Dedifferentiated amniotic fluid mesenchymal stem cell (primary cell): ENCODE results near the gene FGF1.
A peak's percentile ranks its signal among the peaks of the same experiment; 100 is the strongest.
"Not testable (repeated sequence)": the region's sequence is repeated elsewhere in the genome, so short reads cannot be mapped to it uniquely, and the experiment has no call there.

Source experiments
- DNase-seq: peaks from one replicate; pipeline ENCODE4 v3.0.0-alpha.2; 2016; ENCODE audit errors: extremely low spot score

The FGF1 gene

DNA sequence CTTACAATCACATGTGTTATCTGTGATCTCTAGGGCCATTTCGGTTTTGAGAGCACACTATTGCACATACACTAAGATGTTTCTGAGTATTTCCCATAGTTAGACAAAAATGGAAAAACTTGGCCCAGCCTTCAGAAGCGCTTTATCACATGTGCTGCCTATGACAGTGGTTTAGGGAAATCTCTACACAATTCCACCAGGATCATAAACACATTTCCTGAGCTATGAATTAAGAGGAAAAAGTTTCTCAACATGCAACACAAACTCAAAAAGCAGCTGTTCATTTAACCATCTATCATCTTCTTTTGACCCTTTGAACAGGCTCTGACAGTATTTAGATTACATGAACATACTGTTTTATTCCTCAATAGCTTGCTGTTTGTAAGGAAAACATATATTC is 15.1 kb downstream of the FGF1 start:
- no peak for DNase-seq

DNA sequence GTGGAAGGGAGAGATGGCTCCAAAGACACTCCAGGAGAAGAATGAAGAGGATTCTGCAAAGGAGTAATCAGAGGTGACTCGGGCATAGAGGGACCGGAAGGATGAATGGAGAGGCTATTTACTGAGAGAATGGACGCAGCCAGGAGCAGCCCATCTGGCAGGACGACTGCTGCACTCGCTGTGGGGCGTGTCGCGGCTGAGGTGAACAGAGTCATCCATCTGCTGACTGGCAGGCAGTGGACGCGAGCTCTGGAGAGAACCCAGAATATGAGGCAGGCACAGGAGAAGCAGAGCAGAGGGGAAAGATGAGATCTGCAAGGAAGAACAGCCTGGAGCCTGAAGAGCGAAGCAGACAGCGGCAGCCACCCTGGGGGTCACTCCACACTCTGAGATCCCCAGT is 16.4 kb downstream of the FGF1 start:
- no peak for DNase-seq

DNA sequence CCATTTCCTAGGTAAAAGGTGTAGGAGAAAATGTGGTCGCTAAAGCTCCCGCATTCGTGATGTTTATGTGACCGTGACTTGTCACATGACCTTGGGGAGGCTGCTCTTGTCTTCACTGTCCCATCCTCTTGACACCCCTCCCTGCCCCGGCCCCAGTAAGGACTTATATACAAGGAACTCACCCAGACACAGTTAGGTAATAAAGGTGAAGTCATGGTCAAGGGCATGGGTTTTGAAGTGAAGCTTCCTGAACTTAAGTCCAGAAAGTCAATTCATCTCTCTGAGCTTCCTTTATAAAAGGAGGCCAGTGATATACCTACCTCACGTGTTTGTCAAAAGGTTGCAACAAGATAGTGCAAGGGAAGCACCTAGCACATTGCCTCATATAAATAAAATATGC is 17.6 kb downstream of the FGF1 start:
- no peak for DNase-seq

DNA sequence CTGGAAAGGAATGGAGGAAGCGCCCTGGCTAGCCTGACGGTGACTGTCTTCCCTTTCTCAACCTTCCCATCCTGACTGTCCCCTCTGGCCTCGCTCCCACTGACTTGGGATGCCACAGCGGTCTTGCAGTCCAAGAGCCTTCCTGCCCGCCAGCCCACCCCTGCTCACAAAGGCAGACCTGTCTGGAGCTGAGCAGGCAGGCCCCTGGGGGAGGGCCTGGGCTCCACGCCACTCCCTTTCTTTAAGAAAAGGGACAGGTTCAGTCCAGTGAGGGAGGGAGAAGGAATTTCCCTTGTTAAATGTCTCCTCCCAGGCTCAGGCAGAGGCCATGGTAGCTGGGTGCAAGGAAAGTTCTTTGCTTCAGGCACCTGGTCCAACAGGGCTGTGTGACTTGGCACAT is 18.1 kb downstream of the FGF1 start:
- no peak for DNase-seq

DNA sequence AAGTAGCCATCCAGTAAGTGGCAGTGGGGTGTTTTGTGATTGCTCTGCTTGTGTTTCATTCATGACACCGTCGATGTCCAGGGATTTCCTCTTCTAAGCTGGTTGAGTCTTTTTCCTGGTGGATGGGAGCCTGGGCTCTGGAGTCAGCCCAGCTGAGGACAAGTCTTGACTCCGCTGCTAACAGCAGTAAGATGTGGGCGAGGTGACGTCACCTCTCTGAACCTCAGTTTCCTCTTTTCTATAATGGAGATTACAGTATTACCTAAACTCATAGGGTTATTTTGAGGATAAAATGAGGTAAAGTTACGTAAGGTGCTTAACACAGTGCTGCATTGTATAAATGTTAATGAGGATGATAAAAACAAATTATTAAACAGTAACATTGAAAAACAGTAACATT is 21.3 kb downstream of the FGF1 start:
- DNase-seq, result no peak

DNA sequence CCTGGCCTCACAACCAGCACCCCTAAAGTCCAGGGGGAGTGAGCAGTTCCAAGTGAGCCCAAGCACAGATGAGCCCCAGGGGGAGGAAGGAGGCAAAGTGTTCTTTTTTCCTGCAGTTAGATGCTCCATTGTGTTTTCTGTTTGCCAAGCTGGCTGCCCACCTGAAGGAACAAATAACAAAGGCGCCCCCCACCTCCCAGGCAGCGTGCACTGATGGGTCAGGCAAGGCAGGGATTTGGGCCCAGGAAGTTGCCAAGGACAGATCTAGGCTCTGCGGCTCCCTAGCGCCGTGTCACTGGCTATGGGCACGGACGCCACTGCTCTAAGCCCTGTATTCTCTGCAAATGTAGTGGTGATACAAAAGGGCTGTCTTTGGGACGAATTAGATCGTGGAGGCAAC is 21.8 kb downstream of the FGF1 start:
- no peak for DNase-seq

DNA sequence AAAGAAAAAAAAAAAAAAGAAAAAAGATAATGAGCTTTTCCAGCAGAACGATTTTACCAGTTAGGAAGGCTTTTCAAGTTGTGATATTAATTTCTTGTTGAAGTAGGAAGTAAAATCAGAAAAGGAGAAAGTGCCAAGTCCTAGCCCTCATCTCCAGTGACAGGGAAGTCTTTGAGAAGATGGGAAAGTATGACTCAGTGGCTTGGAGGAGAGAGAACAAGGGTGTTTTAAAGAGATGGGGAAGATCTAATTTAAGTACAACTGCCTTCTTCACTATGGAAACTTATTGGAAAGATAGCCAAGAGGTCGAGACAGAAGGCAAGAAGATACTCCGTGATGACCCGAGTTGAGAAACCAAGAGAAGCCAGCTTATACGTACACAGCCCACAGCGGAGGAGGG is 22.6 kb downstream of the FGF1 start:
- DNase-seq, result no peak

DNA sequence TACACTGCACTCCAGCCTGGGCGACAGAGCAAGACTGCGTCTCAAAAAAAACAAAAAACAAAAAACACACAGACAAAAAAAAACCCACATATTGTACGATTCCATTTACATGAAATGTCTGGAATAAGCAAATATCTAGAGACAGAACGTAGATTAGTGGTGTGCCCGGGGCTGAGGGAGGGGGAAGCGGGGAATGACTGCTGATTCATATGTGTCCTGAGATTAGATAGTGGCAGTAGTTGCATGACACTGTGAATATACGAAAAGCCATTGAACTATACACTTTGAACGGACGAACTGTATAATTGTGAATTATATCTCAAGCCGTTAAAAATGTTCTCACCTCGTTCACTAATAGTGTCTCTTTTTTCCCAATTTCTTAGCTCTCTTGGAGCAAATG is 23.9 kb downstream of the FGF1 start:
- DNase-seq, result no peak

DNA sequence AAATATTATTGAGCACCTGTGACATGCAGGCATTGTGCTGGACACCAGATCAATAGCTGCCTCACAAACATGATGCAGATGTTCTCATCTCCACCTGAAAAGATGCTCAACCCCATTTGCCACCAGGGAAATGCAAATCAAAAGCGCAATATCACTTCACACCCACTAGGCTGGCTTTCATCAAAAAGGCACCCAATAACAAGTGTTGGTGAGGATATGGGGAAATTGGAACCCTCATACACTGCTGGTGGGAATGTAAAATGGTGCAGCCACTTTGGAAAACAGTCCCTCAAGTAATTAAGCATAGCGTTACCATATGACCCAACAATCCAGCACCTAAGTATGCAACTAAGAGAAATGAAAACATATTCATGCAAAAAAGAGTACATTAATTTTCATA is 24.7 kb downstream of the FGF1 start:
- DNase-seq, result no peak

DNA sequence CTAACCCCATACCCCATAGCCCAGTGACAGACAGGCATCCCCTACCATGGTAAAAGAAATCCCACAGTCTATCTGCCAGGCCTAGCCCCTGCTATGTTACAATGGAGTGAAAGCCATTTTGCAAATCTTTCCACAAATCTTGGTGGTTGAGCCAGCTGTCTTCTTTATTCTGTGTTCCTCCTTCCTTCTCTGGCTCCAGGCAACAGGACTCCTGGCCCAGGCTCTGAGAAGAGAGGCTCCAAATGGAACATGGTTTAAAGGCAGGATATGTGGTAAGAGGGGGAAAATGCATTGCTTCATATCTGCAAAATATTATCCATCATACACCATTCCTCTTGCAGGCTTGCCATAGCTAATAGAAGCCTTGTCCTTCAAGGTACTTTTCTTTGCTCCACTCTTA is 25.2 kb downstream of the FGF1 start:
- DNase-seq, result no peak

DNA sequence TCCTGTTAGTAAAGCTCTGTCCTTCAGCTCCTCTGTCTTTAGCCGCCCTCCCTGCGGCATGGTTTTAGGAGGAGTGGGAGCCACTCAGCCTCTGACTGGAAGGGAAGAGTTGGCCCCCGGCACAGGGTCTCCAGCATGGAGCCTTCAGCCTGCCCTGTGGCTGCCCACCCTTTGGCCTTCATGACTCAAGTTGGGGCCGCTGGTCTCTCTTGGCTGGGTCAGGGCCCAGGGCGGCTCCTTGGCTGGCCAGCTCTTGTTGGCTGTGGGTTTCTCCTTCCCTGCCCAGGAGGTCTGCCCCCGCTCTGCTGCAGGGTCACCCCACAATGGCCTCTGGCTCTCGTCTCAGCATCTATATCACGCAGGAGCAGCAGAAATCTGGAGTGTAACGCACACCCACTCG is 25.7 kb downstream of the FGF1 start:
- no peak for DNase-seq

DNA sequence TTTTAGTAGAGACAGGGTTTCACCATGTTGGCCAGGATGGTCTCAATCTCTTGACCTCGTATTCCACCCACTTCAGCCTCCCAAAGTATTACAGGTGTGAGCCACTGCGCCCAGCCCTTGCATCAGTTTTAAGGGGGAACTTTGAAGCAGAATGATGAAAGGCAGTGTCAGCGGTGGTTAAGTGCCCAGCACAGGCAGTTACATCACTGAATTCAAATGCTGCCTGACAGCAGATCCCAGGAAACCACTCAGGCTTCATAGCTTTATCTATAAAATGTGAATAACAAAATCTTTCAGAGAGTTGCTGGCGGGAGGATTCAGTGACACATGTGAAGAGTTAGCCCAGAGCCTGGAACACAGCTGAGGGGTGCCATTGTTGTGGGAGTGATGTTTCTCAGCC is 26.5 kb downstream of the FGF1 start:
- DNase-seq, result no peak

DNA sequence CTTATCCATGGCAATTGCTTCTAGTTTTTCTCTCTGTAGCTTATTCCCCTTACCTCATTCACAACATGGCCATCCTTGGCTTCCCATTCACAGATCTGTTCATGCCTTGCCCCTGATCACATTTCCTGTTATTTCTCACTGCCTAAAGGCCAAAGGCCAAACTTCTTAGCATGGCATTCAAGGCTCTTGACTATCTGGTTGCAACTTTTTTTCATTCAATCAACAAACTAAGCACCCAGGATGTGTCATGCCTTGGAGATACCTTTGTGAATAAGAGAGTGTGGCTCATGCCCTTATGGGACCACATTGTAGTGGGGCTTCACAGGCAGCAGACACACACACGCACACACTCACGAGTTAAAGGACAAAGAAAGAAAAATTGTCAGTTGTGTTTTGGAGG is 27.6 kb downstream of the FGF1 start:
- no peak for DNase-seq

DNA sequence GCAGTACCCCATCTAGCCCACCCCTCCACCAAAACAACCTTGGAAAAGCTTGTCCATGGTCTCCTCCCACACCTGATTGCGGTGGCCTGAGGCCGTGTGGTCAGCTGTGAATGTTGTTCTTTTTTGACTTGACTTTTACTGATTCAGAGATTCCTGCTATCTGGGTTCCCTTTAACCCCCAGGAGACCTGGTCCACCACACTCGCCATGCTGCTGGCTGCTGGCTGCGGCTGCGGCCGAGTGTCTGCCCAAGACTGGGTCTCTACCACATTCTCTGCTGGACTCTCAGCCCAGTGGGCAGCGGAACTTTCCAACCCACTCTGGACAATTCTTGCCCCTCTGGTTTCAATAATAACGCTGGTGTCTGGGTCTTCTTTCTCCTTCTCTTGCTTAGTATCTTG is 28.4 kb downstream of the FGF1 start:
- no peak for DNase-seq

DNA sequence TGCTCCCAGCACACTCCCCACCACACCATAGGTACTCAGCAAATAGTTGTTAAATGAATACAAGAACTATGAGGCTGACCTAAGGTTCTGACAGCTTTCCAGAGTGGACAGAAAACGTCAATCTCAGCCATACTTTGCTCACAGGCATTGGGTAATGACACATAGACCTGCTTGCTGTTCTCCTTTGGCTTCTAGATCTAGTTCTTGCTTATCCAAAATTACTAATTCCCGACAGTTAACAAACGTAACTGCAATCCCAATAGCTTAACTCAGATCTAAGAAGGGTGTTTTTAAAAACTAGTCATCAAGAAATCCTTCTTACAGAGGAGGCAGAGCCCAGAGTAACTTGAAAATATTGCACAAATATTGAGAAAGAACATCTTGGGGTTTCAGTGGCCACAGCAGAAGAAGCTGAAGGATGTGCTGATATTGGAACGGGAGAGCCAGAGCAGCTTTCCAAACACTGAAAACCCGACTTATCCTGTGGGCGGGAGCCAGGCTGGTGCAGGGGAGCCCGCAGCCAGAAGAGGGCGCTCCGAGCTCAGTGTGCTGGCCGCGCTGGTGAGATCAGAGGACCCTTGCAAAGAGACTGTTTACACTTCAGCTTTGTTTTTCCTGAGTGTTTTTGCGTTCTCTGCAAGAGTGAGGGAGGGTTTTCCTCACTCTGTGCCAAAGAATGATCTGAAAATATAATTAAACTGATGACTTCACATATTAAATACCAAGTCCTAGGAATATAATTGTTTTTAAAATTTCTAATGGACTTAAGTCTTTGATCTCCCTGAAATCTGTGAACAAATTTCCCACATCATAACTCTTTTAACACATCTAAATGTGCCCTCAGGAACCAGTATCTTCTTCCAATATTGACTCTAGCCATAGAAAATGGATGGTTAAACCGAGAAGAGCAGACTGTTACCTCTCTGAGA is 30.3 kb downstream of the FGF1 start:
- DNase-seq, result peak; percentile 70

DNA sequence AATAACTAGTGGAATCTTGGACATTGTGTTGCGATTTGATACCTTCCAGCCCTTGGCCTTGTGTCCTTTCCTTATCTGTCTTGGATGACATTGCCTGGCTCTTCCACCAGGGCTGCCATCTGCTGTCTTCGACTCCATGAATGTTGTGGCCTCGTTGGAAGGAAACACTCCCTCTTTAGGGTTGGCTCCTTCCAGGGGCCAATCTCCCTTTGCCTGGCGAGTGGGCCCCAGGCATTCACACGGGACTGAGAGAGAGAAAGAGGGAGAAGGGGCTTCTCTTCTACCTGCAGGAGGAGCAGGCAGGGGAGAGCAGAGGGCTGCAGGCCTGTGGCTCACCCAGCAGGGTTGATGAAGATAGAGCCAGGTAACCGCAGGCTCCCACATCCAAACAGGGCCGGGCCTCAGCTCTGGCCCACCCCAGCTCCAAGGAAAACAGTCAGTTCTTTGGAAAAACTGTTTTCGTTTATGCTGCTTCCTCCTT is 31.3 kb downstream of the FGF1 start:
- no peak for DNase-seq

DNA sequence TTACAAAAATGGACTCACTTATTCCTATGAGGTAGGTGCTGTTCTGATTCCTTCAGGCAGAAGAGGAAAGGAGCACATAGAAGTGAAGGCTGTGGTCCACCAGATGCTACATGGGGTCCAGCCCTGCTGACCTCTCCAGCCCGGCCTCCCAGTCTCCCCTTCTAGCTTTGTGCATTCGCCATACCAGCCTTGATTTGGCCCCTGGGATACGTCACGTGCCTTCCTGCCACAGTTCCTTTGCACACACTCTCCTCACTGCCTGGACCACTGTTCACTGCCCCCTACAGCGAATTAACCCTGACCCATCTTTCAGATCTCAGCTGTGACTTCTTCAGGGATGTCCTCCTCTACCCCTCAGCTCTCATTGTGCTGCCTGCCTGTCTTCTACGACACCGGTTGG is 32.6 kb downstream of the FGF1 start:
- DNase-seq, result no peak

DNA sequence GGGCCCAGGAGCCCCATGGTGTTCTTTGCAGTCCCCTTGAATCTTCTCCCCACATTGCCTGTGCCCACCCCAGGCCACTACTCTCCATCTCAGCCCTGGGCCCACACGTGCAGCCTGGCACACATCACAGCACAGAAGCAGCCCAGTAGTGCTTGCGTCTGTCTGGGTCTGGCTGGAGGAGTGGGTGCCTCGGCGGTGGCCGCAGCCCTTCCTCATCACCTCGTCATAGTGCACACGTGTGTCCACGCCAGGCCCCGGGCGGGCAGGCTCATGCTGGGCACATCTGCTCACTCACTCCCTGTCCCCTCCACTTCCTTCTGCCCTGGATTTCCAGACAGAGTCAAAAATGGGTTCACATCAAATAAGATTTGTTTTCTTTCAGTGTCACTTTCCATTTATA is 33.3 kb downstream of the FGF1 start:
- DNase-seq, result no peak

DNA sequence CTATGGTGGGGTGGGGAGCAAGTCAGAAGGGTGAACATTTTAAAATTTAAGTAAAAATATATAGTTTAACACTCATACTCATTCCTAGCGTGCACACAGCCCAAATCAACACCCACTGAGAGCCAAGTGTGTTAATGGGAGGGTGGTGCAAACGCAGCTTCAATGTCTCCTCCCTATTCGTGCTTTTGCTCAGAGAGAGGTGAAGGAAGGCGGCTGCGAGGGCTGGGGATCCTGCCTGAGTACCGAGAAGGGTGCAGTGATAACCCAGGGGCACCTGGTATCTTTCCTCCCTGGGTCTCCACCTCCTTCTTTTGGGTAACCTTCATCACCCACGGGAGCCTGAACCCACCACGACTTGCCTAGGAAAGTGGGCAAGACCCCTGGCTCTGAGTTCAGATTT is 35.0 kb downstream of the FGF1 start:
- DNase-seq, result no peak

DNA sequence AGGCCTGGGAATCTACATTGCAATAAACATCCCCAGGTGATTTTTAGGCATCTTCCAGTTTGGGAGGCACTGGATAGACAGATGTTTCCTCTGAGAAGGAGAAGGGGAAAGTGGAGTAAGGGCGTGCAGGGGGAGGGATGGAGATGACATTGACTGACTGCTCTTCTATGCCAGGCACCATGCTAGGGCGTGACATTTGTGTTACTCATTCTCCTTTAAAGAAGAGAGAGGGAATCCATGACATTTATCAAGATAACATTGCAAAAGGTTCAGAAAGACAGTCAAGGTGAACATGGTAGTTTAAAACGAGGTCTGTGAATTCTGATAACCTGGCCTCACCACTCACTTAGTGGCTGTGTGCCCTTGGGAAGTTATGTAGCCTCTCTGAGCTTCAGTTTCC is 35.8 kb downstream of the FGF1 start:
- no peak for DNase-seq

DNA sequence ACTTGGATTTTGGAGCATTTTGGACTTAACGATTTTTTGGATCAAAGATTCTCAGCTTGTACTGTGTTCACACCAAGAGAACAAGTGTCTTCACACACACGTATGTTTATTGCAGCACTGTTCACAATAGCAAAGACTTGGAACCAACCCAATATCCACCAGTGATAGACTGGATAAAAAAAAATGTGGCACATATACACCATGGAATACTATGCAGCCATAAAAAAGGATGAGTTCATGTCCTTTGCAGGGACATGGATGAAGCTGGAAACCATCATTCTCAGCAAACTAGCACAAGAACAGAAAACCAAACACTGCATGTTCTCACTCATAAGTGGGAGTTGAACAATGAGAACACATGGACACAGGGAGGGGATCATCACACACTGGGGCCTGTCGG is 37.8 kb downstream of the FGF1 start:
- not testable (repeated sequence) for DNase-seq

DNA sequence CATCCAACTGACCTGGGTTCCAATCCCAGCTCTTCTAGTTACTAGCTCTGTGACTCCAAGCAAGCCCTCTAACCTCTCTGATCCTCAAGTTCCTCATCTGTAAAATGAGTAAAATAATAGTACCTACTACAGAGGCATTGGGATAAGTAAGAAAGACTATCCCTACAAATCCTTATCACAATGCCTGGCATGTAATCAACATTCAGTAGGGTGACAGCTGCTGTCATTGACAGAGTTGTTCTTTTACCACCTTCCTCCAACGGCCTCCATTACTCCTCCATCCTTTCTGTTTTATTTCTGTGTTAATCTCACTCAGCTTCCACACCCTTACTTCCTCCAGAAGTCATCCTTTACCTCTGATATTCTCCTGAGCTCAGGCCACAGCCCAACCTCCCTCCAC is 40.4 kb downstream of the FGF1 start:
- no peak for DNase-seq

DNA sequence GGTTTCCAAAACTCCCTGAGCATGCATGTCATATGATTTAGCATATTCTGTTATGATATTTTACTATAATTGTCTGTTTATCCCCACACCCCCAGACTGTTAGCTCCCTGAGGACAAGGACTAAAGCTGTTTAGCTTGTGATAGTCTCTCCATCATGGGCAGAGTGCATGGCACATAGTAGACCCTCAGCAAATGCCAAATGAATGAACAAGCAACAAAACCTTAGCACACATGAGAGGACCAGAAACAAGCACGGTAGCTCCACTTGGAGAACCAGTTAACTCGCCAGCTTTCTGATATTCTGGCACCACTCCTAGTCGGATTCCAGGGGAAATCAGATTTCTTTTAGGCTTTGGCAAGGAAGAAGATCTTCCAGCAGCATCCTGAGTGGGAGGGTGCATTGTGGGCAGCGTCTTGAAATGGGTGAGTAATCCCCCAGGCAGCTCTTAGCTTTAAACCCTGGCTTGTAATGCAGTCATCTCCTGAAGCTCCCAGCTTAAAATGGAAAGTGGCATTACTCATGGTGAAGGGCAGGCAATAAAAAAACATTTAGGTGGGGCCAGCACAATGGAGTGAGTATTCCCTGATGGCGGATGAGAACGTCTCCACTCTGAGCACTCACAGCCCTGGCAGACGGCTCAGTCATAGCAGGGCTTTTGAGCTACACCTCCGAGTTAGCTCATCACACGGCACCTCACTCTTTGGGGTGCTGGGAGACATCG is 41.1 kb downstream of the FGF1 start:
- peak; percentile 98 for DNase-seq
